A549 (cell line): ENCODE measurements around the gene BCL2A1.
"Not testable (repeated sequence)": the region's sequence is repeated elsewhere in the genome, so short reads cannot be mapped to it uniquely, and the experiment has no call there.

Experiments
- CTCF ChIP-seq: fragments of >200 bp; sonication (Bioruptor Twin); formaldehyde crosslinking; IDR thresholded peaks from 3 replicates; pipeline ENCODE4 v1.5.1; 2016
- HDAC2 ChIP-seq: fragments of 200-600 bp; sonication (generic); IDR thresholded peaks from 2 replicates; pipeline ENCODE4 v1.6.1; 2016
- RAD21 ChIP-seq, 2 experiments: fragments of >200 bp in 1 of 2; sonication (Bioruptor Twin) in 1 of 2; formaldehyde crosslinking in 1 of 2; IDR thresholded peaks in 1 of 2; conservative IDR thresholded peaks in 1 of 2; 2 replicates in 1 of 2; 3 replicates in 1 of 2; pipeline ENCODE4 v1.6.1; 2012 to 2018; ENCODE audit warnings: inconsistent platforms in 1 of 2
- SMC3 ChIP-seq: fragments of >200 bp; sonication (Bioruptor Twin); formaldehyde crosslinking; IDR thresholded peaks from 3 replicates; pipeline ENCODE4 v1.6.1; 2018; ENCODE audit warnings: inconsistent platforms
- SREBF2 ChIP-seq: fragments of 450-650 bp; IDR thresholded peaks from 2 replicates; pipeline ENCODE4 v1.6.1; 2014; ENCODE audit warnings: mild to moderate bottlenecking, moderate library complexity

DNA sequence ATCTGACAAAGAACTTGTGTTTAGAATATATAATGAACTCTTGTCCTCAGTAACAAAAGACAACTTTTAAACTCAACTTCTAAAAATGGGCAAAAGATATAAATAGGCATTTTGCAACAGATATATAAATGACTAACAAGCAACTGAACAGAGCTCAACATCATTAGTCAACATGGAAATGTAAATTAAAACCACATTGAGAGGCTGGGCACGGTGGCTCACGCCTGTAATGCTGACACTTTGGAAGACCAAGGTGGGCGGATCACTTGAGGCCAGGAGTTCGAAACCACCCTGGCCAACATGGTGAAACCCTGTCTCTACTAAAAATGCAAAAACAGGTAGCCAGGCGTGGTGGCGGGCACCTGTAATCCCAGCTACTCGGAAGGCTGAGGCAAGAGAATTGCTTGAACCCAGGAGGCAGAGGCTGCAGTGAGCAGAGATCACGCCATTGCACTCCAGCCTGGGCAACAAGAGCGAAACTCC is 40.1 kb upstream of the BCL2A1 start:
- TF ChIP-seq CTCF; HDAC2; RAD21 (conservative IDR thresholded peaks at IDR 0.05 in 1 of 2, IDR thresholded peaks at IDR 0.05 in 1 of 2); SMC3; SREBF2: not testable (repeated sequence)
